Measurements from ENCODE around the gene STK39.
"Not testable (repeated sequence)": the region's sequence is repeated elsewhere in the genome, so short reads cannot be mapped to it uniquely, and the experiment has no call there.

The STK39 gene

DNA sequence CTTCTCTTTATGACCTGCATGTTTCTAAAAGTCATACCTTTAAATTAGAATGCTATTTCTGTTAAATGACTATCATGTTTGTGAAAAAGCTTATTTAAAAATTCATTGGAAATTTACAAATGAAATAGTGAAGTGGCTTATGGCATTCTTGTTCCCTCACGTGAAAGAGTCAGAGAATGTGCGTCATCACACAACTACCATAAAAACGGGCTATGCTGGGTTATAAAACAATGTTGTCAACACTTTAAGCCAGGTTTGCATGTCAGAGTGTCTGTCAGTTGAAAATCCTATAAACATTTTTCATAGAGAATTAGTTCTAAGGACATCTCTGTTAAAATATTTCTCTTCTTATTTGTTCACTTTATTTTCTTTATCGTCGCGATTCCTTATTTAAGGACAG, 42.5 kb upstream of the STK39 start:
- Histone ChIP-seq H3K36me3 (no peaks in the 10 kb centered on the region), H3K4me3 (ENCODE audit: low read depth, low read length) (no peak overlapping the region), H3K27me3 (ENCODE audit: insufficient read depth, low read depth, severe bottlenecking) (no peaks in the 10 kb centered on the region), H3K27ac (no peak overlapping the region), H3K9me3 (ENCODE audit: severe bottlenecking) (no peaks in the 10 kb centered on the region)
- DNase-seq: no peak
- no peak for TF ChIP-seq CTCF (IDR thresholded peaks at IDR 0.05; ENCODE audit: low read depth, low read length)

DNA sequence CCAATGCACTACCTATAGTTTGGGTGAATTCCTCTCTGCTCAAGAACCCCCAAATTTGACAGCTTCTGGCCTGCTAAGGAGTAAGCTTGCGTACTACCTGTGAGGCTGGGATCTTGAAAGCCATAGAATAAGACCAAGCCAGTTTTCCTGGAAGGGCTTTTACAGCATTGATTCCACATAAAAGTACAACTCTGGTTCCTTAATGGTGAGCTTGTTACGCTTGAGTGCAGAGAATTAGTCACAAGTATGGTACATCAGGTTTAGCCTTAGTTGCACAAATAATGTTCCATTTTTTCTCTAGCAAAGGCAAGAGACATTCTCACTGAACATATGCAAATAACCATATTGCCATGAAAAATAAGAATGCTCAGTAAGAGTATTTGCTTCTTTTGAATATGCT, 39.1 kb upstream of the STK39 start:
- Histone ChIP-seq H3K9me3 (ENCODE audit: severe bottlenecking) (no peaks in the 10 kb centered on the region), H3K27me3 (ENCODE audit: insufficient read depth, low read depth, severe bottlenecking) (no peaks in the 10 kb centered on the region), H3K4me3 (ENCODE audit: low read depth, low read length) (no peak overlapping the region), H3K36me3 (no peaks in the 10 kb centered on the region), H3K27ac (no peak overlapping the region)
- DNase-seq: no peak
- TF ChIP-seq CTCF (IDR thresholded peaks at IDR 0.05; ENCODE audit: low read depth, low read length): no peak

DNA sequence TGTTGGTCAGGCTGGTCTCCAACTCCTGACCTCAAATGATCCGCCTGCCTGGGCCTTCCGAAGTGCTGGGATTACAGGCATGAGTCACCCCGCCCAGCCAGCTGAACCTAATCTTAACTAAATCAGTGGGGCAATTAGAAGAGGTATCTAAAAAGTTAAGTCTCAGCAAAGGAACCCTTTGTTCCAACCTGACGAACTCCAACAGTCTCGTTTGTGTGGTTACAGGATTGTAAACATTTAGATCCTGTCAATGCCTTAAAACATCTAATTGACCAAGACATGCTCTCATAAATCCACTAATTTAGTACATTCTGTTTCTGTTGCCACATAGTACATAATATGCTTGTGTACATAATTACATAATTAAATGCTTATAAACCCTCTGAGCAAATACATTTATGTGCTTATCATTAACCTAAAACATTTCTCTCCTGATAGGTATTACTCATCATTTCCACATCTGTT, 31.1 kb upstream of the STK39 start:
- TF ChIP-seq CTCF (IDR thresholded peaks at IDR 0.05; ENCODE audit: low read depth, low read length): no peak
- no peak overlapping the region for H3K27ac ChIP-seq
- no peaks in the 10 kb centered on the region for H3K9me3 ChIP-seq (ENCODE audit: severe bottlenecking)
- no peaks in the 10 kb centered on the region for H3K36me3 ChIP-seq
- no peaks in the 10 kb centered on the region for H3K27me3 ChIP-seq (ENCODE audit: insufficient read depth, low read depth, severe bottlenecking)
- DNase-seq: peak; percentile 72
- no peak overlapping the region for H3K4me3 ChIP-seq (ENCODE audit: low read depth, low read length)

- no peak overlapping the region for H3K4me3 ChIP-seq (ENCODE audit: low read depth, low read length)
- H3K36me3 ChIP-seq: no peaks in the 10 kb centered on the region
- DNase-seq: no peak
- TF ChIP-seq CTCF (IDR thresholded peaks at IDR 0.05; ENCODE audit: low read depth, low read length): no peak
- no peaks in the 10 kb centered on the region for H3K27me3 ChIP-seq (ENCODE audit: insufficient read depth, low read depth, severe bottlenecking)
- H3K27ac ChIP-seq: no peak overlapping the region
- H3K9me3 ChIP-seq (ENCODE audit: severe bottlenecking): no peaks in the 10 kb centered on the region
These were observed 29.9 kb upstream of the STK39 start for GRCh38 chr2:168277276-168277675.

- DNase-seq: no peak
- H3K4me3 ChIP-seq (ENCODE audit: low read depth, low read length): no peak overlapping the region
- no peaks in the 10 kb centered on the region for H3K36me3 ChIP-seq
- TF ChIP-seq CTCF (IDR thresholded peaks at IDR 0.05; ENCODE audit: low read depth, low read length): no peak
- no peaks in the 10 kb centered on the region for H3K27me3 ChIP-seq (ENCODE audit: insufficient read depth, low read depth, severe bottlenecking)
- no peaks in the 10 kb centered on the region for H3K9me3 ChIP-seq (ENCODE audit: severe bottlenecking)
- no peak overlapping the region for H3K27ac ChIP-seq
These were observed 24.8 kb upstream of the STK39 start for GRCh38 chr2:168272225-168272624.

GRCh38 chr2:168262926-168263325, 15.5 kb upstream of the STK39 start:
- not testable (repeated sequence) for H3K9me3 ChIP-seq (ENCODE audit: severe bottlenecking); H3K4me3 ChIP-seq (ENCODE audit: low read depth, low read length)

More at GRCh38 chr2:168262926-168263325, 15.5 kb upstream of the STK39 start:
- H3K27ac ChIP-seq; DNase-seq; H3K27me3 ChIP-seq (ENCODE audit: insufficient read depth, low read depth, severe bottlenecking); H3K36me3 ChIP-seq: not testable (repeated sequence)

Data from WERI-Rb-1 (cell line).